GM12878 (cell line): Measurements from ENCODE around the gene MNT. TPM values are rescaled to one million over a fixed set of nuclear protein-coding genes. Genes with fewer than 3 reads are reported as not detected.

ENCODE experiments used
- ATAC-seq: fragments of 200-7000 bp; cut with Tn5 transposase; 3 replicates; pipeline ENCODE4 v1.9.1; 2020; ENCODE audit warnings: mild to moderate bottlenecking, moderate library complexity
- BruUV-seq: library from RNA; stranded (reverse); fragments of 400-500 nt; replicated peaks from 2 replicates; lab custom pipeline; 2021; lab: Mats Ljungman, UMichigan
- CTCF ChIA-PET: fragments of 300-600 bp; sonication (Branson Sonifier 250); formaldehyde crosslinking; extraction: SDS; loops from one replicate; lab custom pipeline; 2021; ENCODE audit warnings: inconsistent platforms; lab: Yijun Ruan, JAX
- POLR2A ChIA-PET: fragments of 350-600 bp; formaldehyde crosslinking; extraction: SDS; loops from one replicate; lab custom pipeline; 2021; ENCODE audit warnings: inconsistent platforms; lab: Charles Lee
- RAD21 ChIA-PET: fragments of 300-600 bp; sonication (Branson Sonifier 250); formaldehyde crosslinking; loops from one replicate; lab custom pipeline; 2023; ENCODE audit warnings: antibody characterized with exemption; ENCODE audit not compliant: unreplicated experiment; lab: Charles Lee
- SMC1A ChIA-PET: fragments of 300-600 bp; sonication (Branson Sonifier 250); formaldehyde crosslinking; loops from one replicate; lab custom pipeline; 2023; ENCODE audit not compliant: unreplicated experiment, uncharacterized antibody; lab: Charles Lee
- DNase-seq: peaks from one replicate; pipeline ENCODE4 v3.0.0-alpha.2; 2011; ENCODE audit warnings: low read depth, low spot score
- FAIRE-seq: peaks from 3 replicates; lab custom pipeline; 2011; peaks lifted over from hg19 to GRCh38; lab: Jason Lieb, UNC
- H2AFZ ChIP-seq: 2 replicates; pipeline ENCODE4 v1.6.0; 2011; ENCODE audit warnings: low read depth, low read length, control low read depth; ENCODE audit not compliant: control insufficient read depth
- H3K27ac ChIP-seq: 2 replicates; pipeline ENCODE4 v1.5.1; 2011; ENCODE audit warnings: control low read depth; ENCODE audit not compliant: control insufficient read depth, insufficient read depth
- H3K27me3 ChIP-seq, 2 experiments: replicated peaks in 1 of 2; 2 replicates each; pipeline versions ENCODE4 v1.6.0 to v1.6.1; 2011; ENCODE audit warnings: low read length in 1 of 2; ENCODE audit not compliant: control insufficient read depth in 2 of 2, insufficient read depth in 2 of 2
- H3K36me3 ChIP-seq, 2 experiments: 2 replicates each; pipeline ENCODE4 v1.5.1; 2011; ENCODE audit warnings: low read length in 1 of 2; ENCODE audit not compliant: control insufficient read depth in 2 of 2, insufficient read depth in 2 of 2
- H3K4me1 ChIP-seq: 2 replicates; pipeline ENCODE4 v1.6.1; 2011; ENCODE audit warnings: mild to moderate bottlenecking, low read length, moderate library complexity, mixed read lengths; ENCODE audit not compliant: control insufficient read depth, insufficient read depth
- H3K4me2 ChIP-seq: 2 replicates; pipeline ENCODE4 v1.6.0; 2011; ENCODE audit warnings: control low read depth; ENCODE audit not compliant: control insufficient read depth, insufficient read depth
- H3K4me3 ChIP-seq: fragments of 200-600 bp; sonication (generic); 2 replicates; pipeline ENCODE4 v1.5.1; 2016
- H3K79me2 ChIP-seq: 2 replicates; pipeline ENCODE4 v1.6.0; 2011; ENCODE audit warnings: low read length; ENCODE audit not compliant: control insufficient read depth, insufficient read depth
- H3K9ac ChIP-seq: 2 replicates; pipeline ENCODE4 v1.8.0; 2011; ENCODE audit warnings: low read length, control low read depth, mixed read lengths; ENCODE audit not compliant: control insufficient read depth, insufficient read depth
- H3K9me3 ChIP-seq: replicated peaks from 3 replicates; pipeline ENCODE4 v1.5.1; 2011; ENCODE audit warnings: mild to moderate bottlenecking, low read length; ENCODE audit not compliant: control insufficient read depth, insufficient read depth
- H4K20me1 ChIP-seq: 2 replicates; pipeline ENCODE4 v1.6.0; 2011; ENCODE audit not compliant: control insufficient read depth, insufficient read depth
- ATF3 ChIP-seq: IDR thresholded peaks from 2 replicates; pipeline ENCODE4 v1.6.1; 2011; ENCODE audit warnings: low read depth, mild to moderate bottlenecking, low read length, moderate library complexity, borderline replicate concordance; ENCODE audit errors: extremely low read depth
- IRF5 ChIP-seq: fragments of 450-650 bp; IDR thresholded peaks from 2 replicates; pipeline ENCODE4 v1.6.1; 2017; ENCODE audit warnings: borderline replicate concordance
- PAX5 ChIP-seq: IDR thresholded peaks from 2 replicates; pipeline ENCODE4 v1.6.1; 2011; ENCODE audit warnings: low read depth, low read length, borderline replicate concordance
- RUNX3 ChIP-seq: IDR thresholded peaks from 2 replicates; pipeline ENCODE4 v1.6.1; 2012; ENCODE audit warnings: low read length, inconsistent platforms
- STAT3 ChIP-seq: IDR thresholded peaks from 2 replicates; pipeline ENCODE4 v1.6.1; 2011; ENCODE audit warnings: low read depth, low read length, improper control_type of control experiment
- ZBED1 ChIP-seq: IDR thresholded peaks from 2 replicates; pipeline ENCODE4 v1.6.1; 2016; ENCODE audit warnings: borderline replicate concordance
- ZNF24 ChIP-seq: fragments of 450-650 bp; IDR thresholded peaks from 2 replicates; pipeline ENCODE4 v1.6.1; 2017; ENCODE audit warnings: antibody characterized with exemption, mild to moderate bottlenecking
- WGBS: methylation state at CpG from one replicate; pipeline ENCODE4 v1.1.6; 2016; ENCODE audit warnings: low lambda C conversion rate; ENCODE audit not compliant: insufficient replicate concordance, insufficient coverage; ENCODE audit errors: missing lambda C conversion rate; 5-methylcytosine and 5-hydroxymethylcytosine counted together
- in situ Hi-C: fragments of 300-500 bp; cut with MboI; formaldehyde crosslinking; loops from 9 replicates; pipeline ENCODE4 v1.14.3; 2018; ENCODE audit warnings: mixed read lengths
- intact Hi-C: fragments of 100-400 bp; cut with micrococcal nuclease; formaldehyde crosslinking; loops from one replicate; pipeline ENCODE4 v1.14.2; 2022; ENCODE audit not compliant: unreplicated experiment
- polyA plus RNA-seq, 11 experiments: library from polyadenylated mRNA; depleted of rRNA in 4 of 11; unstranded in 6 of 11; stranded (reverse) in 5 of 11; fragments of >200 nt; fragmentation: Nextera tagmentation in 4 of 11; fragmentation: Illumina TruSeq in 1 of 11; extraction: Ambion mirVana in 4 of 11; extraction: Trizol in 1 of 11; gene quantifications; 1 replicate in 1 of 11; 2 replicates in 10 of 11; pipeline versions ENCODE4 v1.2.1 to v1.2.3, GENCODE V29; 2011 to 2016; ENCODE audit warnings: inconsistent platforms in 2 of 11, missing spikeins in 2 of 11, low read depth in 1 of 11
- total RNA-seq, 4 experiments: library from RNA; depleted of rRNA in 3 of 4; stranded (reverse); fragments of >200 nt in 3 of 4; fragmentation: Illumina TruSeq in 1 of 4; extraction: Trizol in 1 of 4; gene quantifications; 2 replicates each; pipeline versions ENCODE4 v1.2.1 to v1.2.3, GENCODE V29; 2013 to 2021
- TF ChIP-seq, protein P1 (sequence below): fragments of 450-650 bp; IDR thresholded peaks from 2 replicates; pipeline ENCODE4 v1.6.1; 2017; ENCODE audit warnings: antibody characterized with exemption, mild to moderate bottlenecking, moderate library complexity

Gene MNT
- total and polyA plus RNA-seq, 10 of the 15 experiments (the other 5 are each of a cell fraction or from before 2014, with no cell fraction given), result 0.31 to 15.9 (median 3.8) TPM

- Histone ChIP-seq H3K27ac (no peak overlapping the region), H3K36me3 (peaks cover 12 to 26% of the 10 kb centered on the region in 2 experiments; a peak in 3 of 4 replicates), H3K4me1 (no peaks in the 10 kb centered on the region), H3K9me3 (no peaks in the 10 kb centered on the region), H2AFZ (no peak overlapping the region), H3K79me2 (no peaks in the 10 kb centered on the region), H3K27me3 (no peaks in the 10 kb centered on the region), H3K9ac (no peak overlapping the region), H4K20me1 (no peaks in the 10 kb centered on the region), H3K4me3 (no peak overlapping the region), H3K4me2 (no peak overlapping the region)
- ATAC-seq (no peak), DNase-seq (no peak), FAIRE-seq (no peak)
- TF ChIP-seq IRF5, result no peak
- no peak for TF ChIP-seq STAT3
- TF ChIP-seq ATF3, result no peak
- TF ChIP-seq RUNX3, result no peak
- TF ChIP-seq, protein P1, sequence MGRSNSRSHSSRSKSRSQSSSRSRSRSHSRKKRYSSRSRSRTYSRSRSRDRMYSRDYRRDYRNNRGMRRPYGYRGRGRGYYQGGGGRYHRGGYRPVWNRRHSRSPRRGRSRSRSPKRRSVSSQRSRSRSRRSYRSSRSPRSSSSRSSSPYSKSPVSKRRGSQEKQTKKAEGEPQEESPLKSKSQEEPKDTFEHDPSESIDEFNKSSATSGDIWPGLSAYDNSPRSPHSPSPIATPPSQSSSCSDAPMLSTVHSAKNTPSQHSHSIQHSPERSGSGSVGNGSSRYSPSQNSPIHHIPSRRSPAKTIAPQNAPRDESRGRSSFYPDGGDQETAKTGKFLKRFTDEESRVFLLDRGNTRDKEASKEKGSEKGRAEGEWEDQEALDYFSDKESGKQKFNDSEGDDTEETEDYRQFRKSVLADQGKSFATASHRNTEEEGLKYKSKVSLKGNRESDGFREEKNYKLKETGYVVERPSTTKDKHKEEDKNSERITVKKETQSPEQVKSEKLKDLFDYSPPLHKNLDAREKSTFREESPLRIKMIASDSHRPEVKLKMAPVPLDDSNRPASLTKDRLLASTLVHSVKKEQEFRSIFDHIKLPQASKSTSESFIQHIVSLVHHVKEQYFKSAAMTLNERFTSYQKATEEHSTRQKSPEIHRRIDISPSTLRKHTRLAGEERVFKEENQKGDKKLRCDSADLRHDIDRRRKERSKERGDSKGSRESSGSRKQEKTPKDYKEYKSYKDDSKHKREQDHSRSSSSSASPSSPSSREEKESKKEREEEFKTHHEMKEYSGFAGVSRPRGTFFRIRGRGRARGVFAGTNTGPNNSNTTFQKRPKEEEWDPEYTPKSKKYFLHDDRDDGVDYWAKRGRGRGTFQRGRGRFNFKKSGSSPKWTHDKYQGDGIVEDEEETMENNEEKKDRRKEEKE, result no peak
- no peak for TF ChIP-seq PAX5
- no peak for TF ChIP-seq ZBED1
- TF ChIP-seq ZNF24, result no peak
- in situ Hi-C loops, result no loop called here
- intact Hi-C loops, result no loop called here
- CTCF ChIA-PET, result interaction anchor here (0.9 to 4.2 kb wide), 3 partner anchors 19 to 286 kb away, joined by 3 to 23 read pairs (median 17); no protein-coding TSS in a partner anchor
- RAD21 ChIA-PET, result no interaction called here
- no TSS peak for BruUV-seq
- POLR2A ChIA-PET, result interaction anchor here (0.7 kb wide), 1 partner anchor 29 kb away, joined by 3 read pairs; no protein-coding TSS in a partner anchor
- SMC1A ChIA-PET, result interaction anchor here (1.2 kb wide), 1 partner anchor 35 kb away, joined by 3 read pairs; no protein-coding TSS in a partner anchor
- 75% methylated on average over 9 of the region's 9 CpGs for WGBS
Measured at GRCh38 chr17:2435181-2435741, 34.4 kb upstream of the MNT start.
